ENCODE data around the gene NOP14. TPM values are rescaled to one million over a fixed set of nuclear protein-coding genes. Genes with fewer than 3 reads are reported as not detected.
A peak's percentile ranks its signal among the peaks of the same experiment; 100 is the strongest.
"Not testable (repeated sequence)": the region's sequence is repeated elsewhere in the genome, so short reads cannot be mapped to it uniquely, and the experiment has no call there.

Gene NOP14
- polyA plus RNA-seq, 1 experiment: 11.5 TPM

DNA sequence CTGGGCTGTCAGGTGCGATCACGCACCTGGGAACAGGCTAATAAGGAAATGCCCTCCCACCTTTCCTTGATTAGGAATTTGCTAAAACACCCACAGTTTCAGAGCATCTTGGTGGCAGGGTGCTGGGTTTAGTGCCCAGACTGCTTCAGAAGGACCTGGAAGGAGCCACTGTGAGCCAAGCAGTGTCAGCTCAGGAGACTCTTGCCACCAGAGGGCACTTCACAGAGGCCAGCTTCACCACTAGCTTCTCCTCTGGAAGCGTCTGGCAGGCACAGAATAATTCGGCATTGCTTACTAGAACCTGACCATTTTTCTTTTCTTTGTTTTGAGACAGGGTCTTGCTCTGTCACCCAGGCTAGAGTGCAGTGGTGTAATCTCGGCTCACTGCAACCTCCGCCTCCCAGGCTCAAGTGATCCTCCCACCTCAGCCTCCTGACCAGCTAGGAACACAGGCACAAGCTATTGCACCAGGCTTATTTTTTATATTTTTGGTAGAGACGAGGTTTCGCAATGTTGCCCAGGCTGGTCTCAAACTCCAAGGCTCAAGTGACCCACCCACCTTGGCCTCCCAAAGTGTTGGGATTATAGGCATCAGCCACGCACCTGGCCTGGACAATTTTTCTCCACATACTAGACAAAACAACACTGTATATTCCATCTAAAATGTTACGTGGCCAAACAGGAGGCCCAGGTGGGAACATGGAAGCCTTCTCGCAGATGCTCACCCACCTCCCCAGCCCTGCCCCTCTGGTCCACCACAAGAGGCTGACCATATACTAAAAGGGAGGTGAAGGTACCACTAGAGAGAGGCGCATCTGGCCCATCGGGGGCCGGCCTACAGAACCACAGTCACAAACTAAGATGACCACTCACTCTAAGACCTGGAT is 14.1 kb downstream of the NOP14 start:
- DNase-seq (ENCODE audit: low read depth, low spot score): no peak
- no peaks in the 10 kb centered on the region for H3K27me3 ChIP-seq (ENCODE audit: control insufficient read depth, insufficient read depth, low read length)
- no peaks in the 10 kb centered on the region for H3K9me3 ChIP-seq (ENCODE audit: control insufficient read depth, insufficient read depth, low read length)
- TF ChIP-seq, protein P1, sequence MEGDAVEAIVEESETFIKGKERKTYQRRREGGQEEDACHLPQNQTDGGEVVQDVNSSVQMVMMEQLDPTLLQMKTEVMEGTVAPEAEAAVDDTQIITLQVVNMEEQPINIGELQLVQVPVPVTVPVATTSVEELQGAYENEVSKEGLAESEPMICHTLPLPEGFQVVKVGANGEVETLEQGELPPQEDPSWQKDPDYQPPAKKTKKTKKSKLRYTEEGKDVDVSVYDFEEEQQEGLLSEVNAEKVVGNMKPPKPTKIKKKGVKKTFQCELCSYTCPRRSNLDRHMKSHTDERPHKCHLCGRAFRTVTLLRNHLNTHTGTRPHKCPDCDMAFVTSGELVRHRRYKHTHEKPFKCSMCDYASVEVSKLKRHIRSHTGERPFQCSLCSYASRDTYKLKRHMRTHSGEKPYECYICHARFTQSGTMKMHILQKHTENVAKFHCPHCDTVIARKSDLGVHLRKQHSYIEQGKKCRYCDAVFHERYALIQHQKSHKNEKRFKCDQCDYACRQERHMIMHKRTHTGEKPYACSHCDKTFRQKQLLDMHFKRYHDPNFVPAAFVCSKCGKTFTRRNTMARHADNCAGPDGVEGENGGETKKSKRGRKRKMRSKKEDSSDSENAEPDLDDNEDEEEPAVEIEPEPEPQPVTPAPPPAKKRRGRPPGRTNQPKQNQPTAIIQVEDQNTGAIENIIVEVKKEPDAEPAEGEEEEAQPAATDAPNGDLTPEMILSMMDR (IDR thresholded peaks at IDR 0.05; ENCODE audit: low read depth, low read length): peak; percentile 42
- POLR2A ChIA-PET: no interaction called here
- CTCF ChIA-PET: interaction anchor here (1.0 kb wide), 1 partner anchor 14 kb away, joined by 3 read pairs; the partner anchor contains the start of genes GRK4 and NOP14
- no peak overlapping the region for H3K4me3 ChIP-seq (ENCODE audit: low read depth, low read length)
- no peak overlapping the region for H3K27ac ChIP-seq (ENCODE audit: low read depth, low read length)

DNA sequence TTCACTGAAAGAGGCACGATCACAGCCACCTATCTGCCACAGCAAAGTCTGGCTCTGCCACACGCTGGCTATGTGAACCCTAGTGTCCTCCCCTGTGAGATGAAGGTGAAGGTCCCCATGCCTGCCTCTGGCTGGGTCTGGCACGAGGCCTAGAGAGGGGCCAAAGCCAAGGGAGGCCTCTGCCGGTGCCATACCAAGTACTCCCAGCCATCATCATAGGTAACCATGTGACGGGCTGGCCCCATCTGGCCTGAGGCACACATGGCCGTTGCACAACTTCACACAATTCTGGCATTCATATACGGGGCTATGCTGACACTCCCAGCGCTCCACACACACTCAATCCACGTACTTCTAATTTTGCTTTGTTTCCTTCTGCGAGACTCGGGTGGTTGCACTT is 15.3 kb downstream of the NOP14 start:
- ChIA-PET CTCF (no interaction called here), POLR2A (no interaction called here)
- Histone ChIP-seq H3K27me3 (ENCODE audit: control insufficient read depth, insufficient read depth, low read length) (no peaks in the 10 kb centered on the region), H3K9me3 (ENCODE audit: control insufficient read depth, insufficient read depth, low read length) (no peaks in the 10 kb centered on the region; the same call in 1 of the 2 replicates), H3K27ac (ENCODE audit: low read depth, low read length) (no peak overlapping the region), H3K4me3 (ENCODE audit: low read depth, low read length) (no peak overlapping the region)
- no peak for DNase-seq (ENCODE audit: low read depth, low spot score)
- TF ChIP-seq, protein P1 (IDR thresholded peaks at IDR 0.05; ENCODE audit: low read depth, low read length): no peak

DNA sequence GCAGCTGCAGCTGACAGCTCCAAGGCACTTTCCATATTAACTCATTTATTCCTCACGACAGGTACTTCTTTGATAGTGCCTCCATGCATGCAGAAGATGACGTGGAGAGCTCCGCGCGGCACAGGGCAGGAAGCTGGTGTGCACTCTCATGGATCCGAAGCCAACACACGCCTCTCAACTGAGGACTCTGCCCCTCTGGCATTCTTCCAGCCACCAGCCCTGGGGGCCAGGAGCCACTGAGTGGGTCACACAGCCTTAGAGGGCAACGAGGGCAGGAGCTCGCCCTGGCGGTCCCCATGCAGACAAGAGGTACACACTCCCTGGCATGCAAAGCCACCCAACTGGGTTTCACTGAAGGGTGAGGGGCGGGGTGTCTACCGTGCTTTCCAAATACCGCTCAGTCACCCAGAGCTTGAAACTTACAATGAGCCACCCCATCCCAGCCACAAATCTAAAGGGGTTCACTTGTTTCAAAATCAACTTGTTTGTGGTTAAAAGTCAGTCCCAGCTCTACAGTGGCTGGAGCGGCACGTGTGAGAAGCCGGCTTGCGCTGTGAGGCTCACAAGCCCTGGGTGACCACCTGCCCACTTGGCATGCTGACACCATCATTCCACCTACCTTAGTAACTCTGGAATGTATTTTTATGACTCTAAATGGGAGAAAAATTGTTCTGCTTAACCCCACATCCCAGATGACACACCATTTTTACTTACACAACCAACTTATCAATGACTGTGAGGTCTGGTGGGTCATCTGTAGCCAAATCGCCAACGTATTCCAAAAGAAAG is 16.2 kb downstream of the NOP14 start:
- no peak for DNase-seq (ENCODE audit: low read depth, low spot score)
- ChIA-PET CTCF (no interaction called here), POLR2A (no interaction called here)
- H3K27me3 ChIP-seq (ENCODE audit: control insufficient read depth, insufficient read depth, low read length): no peaks in the 10 kb centered on the region
- H3K9me3 ChIP-seq (ENCODE audit: control insufficient read depth, insufficient read depth, low read length): no peaks in the 10 kb centered on the region; the same call in 1 of the 2 replicates
- no peak overlapping the region for H3K4me3 ChIP-seq (ENCODE audit: low read depth, low read length)
- H3K27ac ChIP-seq (ENCODE audit: low read depth, low read length): no peak overlapping the region
- TF ChIP-seq, protein P1 (IDR thresholded peaks at IDR 0.05; ENCODE audit: low read depth, low read length): no peak

DNA sequence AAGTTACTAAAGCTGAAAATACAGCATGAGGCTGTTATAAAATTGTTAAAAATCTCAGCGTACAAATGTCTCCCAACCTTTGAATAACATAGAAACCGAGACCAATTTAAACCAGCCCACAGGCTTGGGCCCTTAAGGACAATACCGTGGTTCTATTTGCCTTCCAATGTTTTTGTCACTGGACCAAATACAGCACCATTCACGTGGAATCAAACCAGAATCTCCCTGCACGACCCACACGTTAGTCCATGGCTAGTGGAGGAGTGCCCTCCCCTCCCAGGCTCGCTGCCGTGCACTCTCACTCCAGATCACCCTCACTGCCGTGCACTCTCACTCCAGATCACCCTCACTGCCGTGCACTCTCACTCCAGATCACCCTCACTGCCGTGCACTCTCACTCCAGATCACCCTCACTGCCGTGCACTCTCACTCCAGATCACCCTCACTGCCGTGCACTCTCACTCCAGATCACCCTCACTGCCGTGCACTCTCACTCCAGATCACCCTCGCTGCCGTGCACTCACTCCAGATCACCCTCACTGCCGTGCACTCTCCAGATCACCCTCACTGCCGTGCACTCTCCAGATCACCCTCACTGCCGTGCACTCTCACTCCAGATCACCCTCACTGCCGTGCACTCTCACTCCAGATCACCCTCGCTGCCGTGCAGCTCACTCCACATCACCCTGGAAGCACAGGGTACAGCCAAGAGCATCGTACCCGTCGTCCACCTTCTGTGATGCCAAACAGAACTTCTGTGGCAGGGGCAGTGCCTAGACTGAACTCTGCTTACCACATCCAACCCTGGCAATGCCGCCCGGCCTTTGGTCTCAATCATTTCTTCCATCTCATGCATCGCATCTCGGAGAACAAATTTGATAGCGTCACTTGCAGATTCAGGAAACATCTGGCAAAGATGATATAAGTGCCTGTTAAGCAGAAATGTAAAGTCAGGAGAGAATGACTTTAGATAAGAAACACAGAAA is 17.3 kb downstream of the NOP14 start:
- DNase-seq (ENCODE audit: low read depth, low spot score); H3K4me3 ChIP-seq (ENCODE audit: low read depth, low read length); H3K27ac ChIP-seq (ENCODE audit: low read depth, low read length); H3K27me3 ChIP-seq (ENCODE audit: control insufficient read depth, insufficient read depth, low read length); H3K9me3 ChIP-seq (ENCODE audit: control insufficient read depth, insufficient read depth, low read length): not testable (repeated sequence)
- POLR2A ChIA-PET: interaction anchor here (1.9 kb wide), 1 partner anchor 11 kb away, joined by 4 read pairs; no protein-coding TSS in a partner anchor
- CTCF ChIA-PET: interaction anchor here (0.8 kb wide), 1 partner anchor 182 kb away, joined by 4 read pairs; no protein-coding TSS in a partner anchor
